Measurements from ENCODE around the gene SEMA4A. TPM values are rescaled to one million over a fixed set of nuclear protein-coding genes. Genes with fewer than 3 reads are reported as not detected.

SEMA4A gene
- total RNA-seq, 6 experiments from 2014 or later: 0.71 to 1.1 (median 0.83) TPM

DNA sequence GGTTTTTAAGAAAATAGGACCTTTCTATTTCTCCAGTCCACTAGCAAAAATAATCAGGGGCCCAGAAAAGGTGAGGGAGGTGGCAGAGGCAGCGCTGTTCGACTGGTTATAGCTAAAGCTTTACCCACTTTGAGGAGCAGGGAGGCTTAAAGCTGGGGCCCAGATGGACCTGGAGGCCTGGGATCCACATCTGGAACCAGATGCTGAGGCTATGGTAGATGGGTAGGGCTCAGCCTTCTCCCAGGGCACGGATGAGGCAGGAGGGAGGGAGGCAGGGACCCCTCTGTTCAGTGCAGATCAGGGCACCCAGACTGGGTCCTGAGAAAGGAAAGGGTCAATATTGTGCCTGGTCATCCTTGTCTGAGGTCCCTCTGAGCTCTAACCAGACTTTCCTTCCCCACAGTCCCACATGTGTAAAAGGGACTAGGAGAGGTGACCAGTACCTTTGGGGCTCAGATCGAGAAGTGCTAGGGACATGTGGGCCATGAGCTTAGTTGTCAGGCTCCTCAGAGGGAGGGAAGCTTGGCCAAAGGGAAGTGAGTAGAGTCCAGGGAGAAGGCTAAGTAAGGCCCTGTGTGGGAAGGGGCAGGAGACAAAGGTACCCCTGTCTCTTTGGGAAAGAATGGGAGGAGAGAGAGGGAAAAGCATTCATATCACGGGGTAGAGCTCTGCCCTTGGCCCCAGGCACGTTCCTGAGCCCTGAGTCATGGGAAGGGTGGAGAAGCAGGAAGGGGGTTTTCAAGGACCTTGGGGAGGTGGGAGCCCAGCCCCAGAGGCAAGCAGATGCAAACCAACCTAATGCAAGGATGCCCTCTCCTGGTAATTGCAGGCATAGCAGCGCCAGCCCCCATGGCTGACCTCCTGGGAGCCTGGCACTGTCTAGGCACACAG lies 23.5 kb upstream of the SEMA4A start:
- H3K9me3 Mint-ChIP-seq: peaks cover 25% of the 10 kb centered on the region; the same call in 1 of the 2 replicates
- peaks cover 52% of the 10 kb centered on the region for H3K36me3 Mint-ChIP-seq (ENCODE audit: low read depth)
- H3K4me3 Mint-ChIP-seq: peak overlapping the region; percentile 86
- TF ChIP-seq, protein P1, sequence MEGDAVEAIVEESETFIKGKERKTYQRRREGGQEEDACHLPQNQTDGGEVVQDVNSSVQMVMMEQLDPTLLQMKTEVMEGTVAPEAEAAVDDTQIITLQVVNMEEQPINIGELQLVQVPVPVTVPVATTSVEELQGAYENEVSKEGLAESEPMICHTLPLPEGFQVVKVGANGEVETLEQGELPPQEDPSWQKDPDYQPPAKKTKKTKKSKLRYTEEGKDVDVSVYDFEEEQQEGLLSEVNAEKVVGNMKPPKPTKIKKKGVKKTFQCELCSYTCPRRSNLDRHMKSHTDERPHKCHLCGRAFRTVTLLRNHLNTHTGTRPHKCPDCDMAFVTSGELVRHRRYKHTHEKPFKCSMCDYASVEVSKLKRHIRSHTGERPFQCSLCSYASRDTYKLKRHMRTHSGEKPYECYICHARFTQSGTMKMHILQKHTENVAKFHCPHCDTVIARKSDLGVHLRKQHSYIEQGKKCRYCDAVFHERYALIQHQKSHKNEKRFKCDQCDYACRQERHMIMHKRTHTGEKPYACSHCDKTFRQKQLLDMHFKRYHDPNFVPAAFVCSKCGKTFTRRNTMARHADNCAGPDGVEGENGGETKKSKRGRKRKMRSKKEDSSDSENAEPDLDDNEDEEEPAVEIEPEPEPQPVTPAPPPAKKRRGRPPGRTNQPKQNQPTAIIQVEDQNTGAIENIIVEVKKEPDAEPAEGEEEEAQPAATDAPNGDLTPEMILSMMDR (IDR thresholded peaks at IDR 0.05): peak; percentile 92
- peaks cover 93% of the 10 kb centered on the region for H3K27me3 Mint-ChIP-seq (ENCODE audit: insufficient read depth)
- DNase-seq: peak; percentile 95
- peak overlapping the region; percentile 98 for H3K27ac Mint-ChIP-seq
- peaks cover 57% of the 10 kb centered on the region for H3K4me1 Mint-ChIP-seq (ENCODE audit: low read depth)

DNA sequence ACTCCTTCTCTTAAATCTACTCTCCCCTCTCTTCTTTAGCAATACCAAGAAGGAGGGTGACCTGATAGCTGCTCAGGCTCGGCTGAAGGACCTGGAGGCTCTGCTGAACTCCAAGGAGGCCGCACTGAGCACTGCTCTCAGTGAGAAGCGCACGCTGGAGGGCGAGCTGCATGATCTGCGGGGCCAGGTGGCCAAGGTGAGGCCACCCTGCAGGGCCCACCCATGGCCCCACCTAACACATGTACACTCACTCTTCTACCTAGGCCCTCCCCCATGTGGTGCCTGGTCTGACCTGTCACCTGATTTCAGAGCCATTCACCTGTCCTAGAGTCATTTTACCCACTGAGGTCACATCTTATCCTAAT lies 22.8 kb upstream of the SEMA4A start:
- Mint-ChIP-seq H3K27ac (peak overlapping the region; percentile 98), H3K27me3 (ENCODE audit: insufficient read depth) (peaks cover 93% of the 10 kb centered on the region), H3K36me3 (ENCODE audit: low read depth) (peaks cover 48% of the 10 kb centered on the region), H3K9me3 (peaks cover 22% of the 10 kb centered on the region; the same call in 1 of the 2 replicates), H3K4me3 (peak overlapping the region; percentile 86), H3K4me1 (ENCODE audit: low read depth) (peaks cover 51% of the 10 kb centered on the region)
- DNase-seq: no peak
- TF ChIP-seq, protein P1 (IDR thresholded peaks at IDR 0.05): peak; percentile 65

DNA sequence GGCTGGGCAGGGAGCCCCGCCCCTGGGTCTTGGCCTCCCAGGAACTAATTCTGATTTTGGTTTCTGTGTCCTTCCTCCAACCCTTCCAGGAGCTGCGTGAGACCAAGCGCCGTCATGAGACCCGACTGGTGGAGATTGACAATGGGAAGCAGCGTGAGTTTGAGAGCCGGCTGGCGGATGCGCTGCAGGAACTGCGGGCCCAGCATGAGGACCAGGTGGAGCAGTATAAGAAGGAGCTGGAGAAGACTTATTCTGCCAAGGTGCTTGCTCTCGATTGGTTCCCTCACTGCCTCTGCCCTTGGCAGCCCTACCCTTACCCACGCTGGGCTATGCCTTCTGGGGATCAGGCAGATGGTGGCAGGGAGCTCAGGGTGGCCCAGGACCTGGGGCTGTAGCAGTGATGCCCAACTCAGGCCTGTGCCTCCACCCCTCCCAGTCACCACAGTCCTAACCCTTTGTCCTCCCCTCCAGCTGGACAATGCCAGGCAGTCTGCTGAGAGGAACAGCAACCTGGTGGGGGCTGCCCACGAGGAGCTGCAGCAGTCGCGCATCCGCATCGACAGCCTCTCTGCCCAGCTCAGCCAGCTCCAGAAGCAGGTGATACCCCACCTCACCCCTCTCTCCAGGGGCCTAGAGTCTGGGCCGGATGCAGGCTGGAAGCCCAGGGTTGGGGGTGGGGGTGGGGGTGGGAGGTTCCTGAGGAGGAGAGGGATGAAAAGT lies 18.5 kb upstream of the SEMA4A start:
- Mint-ChIP-seq H3K36me3 (ENCODE audit: low read depth) (peaks cover 54% of the 10 kb centered on the region), H3K4me3 (peak overlapping the region; percentile 51), H3K9me3 (peaks cover 30% of the 10 kb centered on the region), H3K27ac (peak overlapping the region; percentile 82), H3K27me3 (ENCODE audit: insufficient read depth) (peaks cover 93% of the 10 kb centered on the region), H3K4me1 (ENCODE audit: low read depth) (peaks cover 29% of the 10 kb centered on the region)
- TF ChIP-seq, protein P1 (IDR thresholded peaks at IDR 0.05): no peak
- DNase-seq: no peak

DNA sequence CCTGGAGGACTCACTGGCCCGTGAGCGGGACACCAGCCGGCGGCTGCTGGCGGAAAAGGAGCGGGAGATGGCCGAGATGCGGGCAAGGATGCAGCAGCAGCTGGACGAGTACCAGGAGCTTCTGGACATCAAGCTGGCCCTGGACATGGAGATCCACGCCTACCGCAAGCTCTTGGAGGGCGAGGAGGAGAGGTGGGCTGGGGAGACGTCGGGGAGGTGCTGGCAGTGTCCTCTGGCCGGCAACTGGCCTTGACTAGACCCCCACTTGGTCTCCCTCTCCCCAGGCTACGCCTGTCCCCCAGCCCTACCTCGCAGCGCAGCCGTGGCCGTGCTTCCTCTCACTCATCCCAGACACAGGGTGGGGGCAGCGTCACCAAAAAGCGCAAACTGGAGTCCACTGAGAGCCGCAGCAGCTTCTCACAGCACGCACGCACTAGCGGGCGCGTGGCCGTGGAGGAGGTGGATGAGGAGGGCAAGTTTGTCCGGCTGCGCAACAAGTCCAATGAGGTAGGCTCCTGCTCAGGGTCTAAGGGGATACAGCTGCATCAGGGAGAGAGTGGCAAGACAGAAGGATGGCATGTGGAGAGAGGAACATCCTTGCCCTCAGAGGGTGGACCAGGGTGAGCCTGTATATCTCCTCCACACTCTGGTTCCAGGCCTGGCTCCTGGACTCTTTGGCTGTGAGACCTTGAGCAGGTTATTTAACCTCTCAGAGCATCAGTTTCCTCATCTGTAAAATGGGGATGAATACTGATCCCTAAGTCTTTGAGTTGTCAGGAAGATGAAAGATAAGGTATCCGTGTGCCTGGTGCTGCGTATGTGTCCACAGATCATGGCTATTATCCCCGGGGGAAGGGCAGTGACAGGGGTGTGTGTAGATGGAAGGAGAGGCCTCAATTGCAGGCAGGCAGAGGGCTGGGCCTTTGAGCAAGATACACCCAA lies 17.2 kb upstream of the SEMA4A start:
- TF ChIP-seq, protein P1 (IDR thresholded peaks at IDR 0.05): no peak
- peak overlapping the region; percentile 80 for H3K27ac Mint-ChIP-seq
- H3K4me1 Mint-ChIP-seq (ENCODE audit: low read depth): peaks cover 32% of the 10 kb centered on the region
- H3K27me3 Mint-ChIP-seq (ENCODE audit: insufficient read depth): peaks cover 93% of the 10 kb centered on the region
- no peak for DNase-seq
- H3K9me3 Mint-ChIP-seq: peaks cover 40% of the 10 kb centered on the region
- H3K4me3 Mint-ChIP-seq: peak overlapping the region; percentile 64
- peaks cover 62% of the 10 kb centered on the region for H3K36me3 Mint-ChIP-seq (ENCODE audit: low read depth)

DNA sequence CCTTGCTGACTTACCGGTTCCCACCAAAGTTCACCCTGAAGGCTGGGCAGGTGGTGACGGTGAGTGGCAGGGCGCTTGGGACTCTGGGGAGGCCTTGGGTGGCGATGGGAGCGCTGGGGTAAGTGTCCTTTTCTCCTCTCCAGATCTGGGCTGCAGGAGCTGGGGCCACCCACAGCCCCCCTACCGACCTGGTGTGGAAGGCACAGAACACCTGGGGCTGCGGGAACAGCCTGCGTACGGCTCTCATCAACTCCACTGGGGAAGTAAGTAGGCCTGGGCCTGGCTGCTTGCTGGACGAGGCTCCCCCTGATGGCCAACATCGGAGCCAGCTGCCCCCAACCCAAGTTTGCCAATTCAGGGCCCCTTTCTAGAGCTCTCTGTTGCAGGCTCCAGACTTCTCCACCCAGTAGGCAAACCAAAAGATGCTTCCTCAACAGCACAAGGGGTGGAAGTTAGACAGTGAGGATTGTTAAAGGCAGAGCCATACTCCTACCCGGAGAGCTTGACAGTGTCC lies 16.4 kb upstream of the SEMA4A start:
- H3K27ac Mint-ChIP-seq: peak overlapping the region; percentile 80
- TF ChIP-seq, protein P1 (IDR thresholded peaks at IDR 0.05): peak; percentile 57
- H3K4me1 Mint-ChIP-seq (ENCODE audit: low read depth): peaks cover 38% of the 10 kb centered on the region
- H3K9me3 Mint-ChIP-seq: peaks cover 43% of the 10 kb centered on the region
- peak overlapping the region; percentile 64 for H3K4me3 Mint-ChIP-seq
- DNase-seq: no peak
- peaks cover 63% of the 10 kb centered on the region for H3K36me3 Mint-ChIP-seq (ENCODE audit: low read depth)
- H3K27me3 Mint-ChIP-seq (ENCODE audit: insufficient read depth): peaks cover 93% of the 10 kb centered on the region
